ENCODE measurements around the gene NCOA1. TPM values are rescaled to one million over a fixed set of nuclear protein-coding genes. Genes with fewer than 3 reads are reported as not detected.

NCOA1 gene
- total and polyA plus RNA-seq, 10 of the 15 experiments (the other 5 are each of a cell fraction or from before 2014, with no cell fraction given) = 1.8 to 35.6 (median 6.1) TPM

DNA sequence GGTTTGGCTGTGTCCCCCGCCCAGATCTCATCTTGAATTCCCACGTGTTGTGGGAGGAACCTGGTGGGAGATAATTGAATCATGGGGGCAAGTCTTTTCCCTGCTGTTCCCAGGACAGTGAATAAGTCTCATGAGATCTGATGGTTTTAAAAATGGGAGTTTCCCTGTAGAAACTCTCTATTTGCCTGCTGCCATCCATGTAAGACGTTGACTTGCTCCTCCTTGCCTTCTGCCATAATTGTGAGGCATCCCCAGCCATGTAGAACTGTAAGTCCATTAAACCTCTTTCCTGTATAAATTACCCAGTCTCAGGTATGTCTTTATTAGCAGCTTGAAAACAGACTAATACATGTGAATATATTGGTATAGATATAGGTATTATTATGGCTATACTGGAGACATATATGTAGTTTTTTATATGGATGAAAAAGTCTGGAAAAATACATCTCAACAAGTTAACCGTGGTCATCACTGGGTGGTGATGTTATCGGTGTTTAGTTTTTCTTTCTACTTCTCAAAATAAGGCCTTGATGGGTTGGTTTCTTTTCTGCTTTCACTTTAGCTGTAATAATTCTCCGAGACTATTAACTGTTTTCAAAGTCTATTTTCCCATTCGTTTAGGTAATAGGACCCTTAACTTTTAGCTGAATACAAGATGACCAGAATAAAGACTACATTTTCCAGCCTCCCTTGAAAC is 39.1 kb upstream of the NCOA1 start (continued):
- TF ChIP-seq, protein P1, sequence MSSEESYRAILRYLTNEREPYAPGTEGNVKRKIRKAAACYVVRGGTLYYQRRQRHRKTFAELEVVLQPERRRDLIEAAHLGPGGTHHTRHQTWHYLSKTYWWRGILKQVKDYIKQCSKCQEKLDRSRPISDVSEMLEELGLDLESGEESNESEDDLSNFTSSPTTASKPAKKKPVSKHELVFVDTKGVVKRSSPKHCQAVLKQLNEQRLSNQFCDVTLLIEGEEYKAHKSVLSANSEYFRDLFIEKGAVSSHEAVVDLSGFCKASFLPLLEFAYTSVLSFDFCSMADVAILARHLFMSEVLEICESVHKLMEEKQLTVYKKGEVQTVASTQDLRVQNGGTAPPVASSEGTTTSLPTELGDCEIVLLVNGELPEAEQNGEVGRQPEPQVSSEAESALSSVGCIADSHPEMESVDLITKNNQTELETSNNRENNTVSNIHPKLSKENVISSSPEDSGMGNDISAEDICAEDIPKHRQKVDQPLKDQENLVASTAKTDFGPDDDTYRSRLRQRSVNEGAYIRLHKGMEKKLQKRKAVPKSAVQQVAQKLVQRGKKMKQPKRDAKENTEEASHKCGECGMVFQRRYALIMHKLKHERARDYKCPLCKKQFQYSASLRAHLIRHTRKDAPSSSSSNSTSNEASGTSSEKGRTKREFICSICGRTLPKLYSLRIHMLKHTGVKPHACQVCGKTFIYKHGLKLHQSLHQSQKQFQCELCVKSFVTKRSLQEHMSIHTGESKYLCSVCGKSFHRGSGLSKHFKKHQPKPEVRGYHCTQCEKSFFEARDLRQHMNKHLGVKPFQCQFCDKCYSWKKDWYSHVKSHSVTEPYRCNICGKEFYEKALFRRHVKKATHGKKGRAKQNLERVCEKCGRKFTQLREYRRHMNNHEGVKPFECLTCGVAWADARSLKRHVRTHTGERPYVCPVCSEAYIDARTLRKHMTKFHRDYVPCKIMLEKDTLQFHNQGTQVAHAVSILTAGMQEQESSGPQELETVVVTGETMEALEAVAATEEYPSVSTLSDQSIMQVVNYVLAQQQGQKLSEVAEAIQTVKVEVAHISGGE (CRISPR knock-in tag; IDR thresholded peaks at IDR 0.05) = no peak
- TF ChIP-seq CHD2 (IDR thresholded peaks at IDR 0.05; ENCODE audit: borderline replicate concordance, low read depth, low read length) = no peak

DNA sequence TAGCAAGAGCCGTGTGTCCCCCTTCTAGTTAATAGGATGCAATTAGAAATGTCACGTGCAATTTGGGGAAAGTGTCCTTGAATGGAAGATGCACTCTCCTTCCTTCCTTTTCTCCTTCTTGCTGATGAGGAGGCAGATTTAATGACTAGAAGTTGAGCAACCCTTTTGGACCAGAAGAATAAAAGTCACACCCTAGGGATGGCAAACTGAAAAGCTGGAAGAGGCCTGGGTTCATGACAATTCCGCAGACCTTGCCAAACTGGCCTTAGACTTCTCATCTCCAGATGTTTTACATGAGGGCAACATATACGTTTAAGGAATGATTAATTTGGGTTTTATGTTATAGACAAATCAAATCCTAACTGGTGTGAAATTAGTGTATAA is 38.6 kb upstream of the NCOA1 start:
- 63% methylated on average over 4 of the region's 4 CpGs for WGBS (ENCODE audit: insufficient coverage, insufficient replicate concordance, low lambda C conversion rate, missing lambda C conversion rate)
- no peaks in the 10 kb centered on the region for H3K4me1 ChIP-seq (ENCODE audit: control insufficient read depth, insufficient read depth, low read length)
- no peak overlapping the region for H3K27ac ChIP-seq (ENCODE audit: control insufficient read depth, insufficient read depth)

More for the DNA sequence above, 38.6 kb upstream of the NCOA1 start:
- POLR2A ChIA-PET = no interaction called here
- H2AFZ ChIP-seq (ENCODE audit: control insufficient read depth, low read depth, low read length) = peak overlapping the region; percentile 47
- peaks cover 3% of the 10 kb centered on the region; the same call in 2 of the 3 replicates for H3K9me3 ChIP-seq (replicated peaks; ENCODE audit: control insufficient read depth, insufficient read depth, low read length)
- TF ChIP-seq CHD1 (IDR thresholded peaks at IDR 0.05; ENCODE audit: low read depth, low read length) (no peak), NR2C1 (IDR thresholded peaks at IDR 0.05) (no peak), CHD4 (IDR thresholded peaks at IDR 0.05) (no peak)
- intact Hi-C loops (cut with micrococcal nuclease; ENCODE audit: unreplicated experiment) (no loop called here), in situ Hi-C loops (cut with MboI) (no loop called here)
- 0 out of 2 replicates have a peak overlapping the region, but pooled peaks have one; percentile 23 for H3K4me2 ChIP-seq (ENCODE audit: control insufficient read depth, insufficient read depth)
- SMC1A ChIA-PET (ENCODE audit: uncharacterized antibody, unreplicated experiment) = interaction anchor here (0.6 to 1.7 kb wide), 3 partner anchors 10 to 629 kb away, joined by 3 to 5 read pairs (median 4); no protein-coding TSS in a partner anchor
- CTCF ChIA-PET = interaction anchor here (0.9 kb wide), 1 partner anchor 375 kb away, joined by 3 read pairs; no protein-coding TSS in a partner anchor
- DNase-seq (ENCODE audit: low read depth, low spot score) (no peak), FAIRE-seq (peak; percentile 38), ATAC-seq (no peak)
- BruUV-seq (replicated peaks) = no TSS peak
- H3K36me3 ChIP-seq (ENCODE audit: control insufficient read depth in 2 of 2, insufficient read depth in 2 of 2, low read length in 1 of 2) = no peaks in the 10 kb centered on the region
- no peak overlapping the region for H3K4me3 ChIP-seq
- RAD21 ChIA-PET (ENCODE audit: unreplicated experiment) = interaction anchor here (1.6 kb wide), 1 partner anchor 30 kb away, joined by 4 read pairs; no protein-coding TSS in a partner anchor
- no peaks in the 10 kb centered on the region for H4K20me1 ChIP-seq (ENCODE audit: control insufficient read depth, insufficient read depth)
- no peak overlapping the region for H3K9ac ChIP-seq (ENCODE audit: control insufficient read depth, insufficient read depth, low read length)
- H3K79me2 ChIP-seq (ENCODE audit: control insufficient read depth, insufficient read depth, low read length) = no peaks in the 10 kb centered on the region
- H3K27me3 ChIP-seq (replicated peaks in 1 of 2; ENCODE audit: control insufficient read depth in 2 of 2, insufficient read depth in 2 of 2, low read length in 1 of 2) = no peaks in the 10 kb centered on the region

Measured in GM12878 (cell line).